Right kidney (tissue), 1 donor: ENCODE measurements around the gene QRICH2.
"Not testable (repeated sequence)": the region's sequence is repeated elsewhere in the genome, so short reads cannot be mapped to it uniquely, and the experiment has no call there.

ENCODE experiments used
- DNase-seq: peaks from one replicate; pipeline ENCODE4 v3.0.0-alpha.2; 2016

QRICH2 gene

DNA sequence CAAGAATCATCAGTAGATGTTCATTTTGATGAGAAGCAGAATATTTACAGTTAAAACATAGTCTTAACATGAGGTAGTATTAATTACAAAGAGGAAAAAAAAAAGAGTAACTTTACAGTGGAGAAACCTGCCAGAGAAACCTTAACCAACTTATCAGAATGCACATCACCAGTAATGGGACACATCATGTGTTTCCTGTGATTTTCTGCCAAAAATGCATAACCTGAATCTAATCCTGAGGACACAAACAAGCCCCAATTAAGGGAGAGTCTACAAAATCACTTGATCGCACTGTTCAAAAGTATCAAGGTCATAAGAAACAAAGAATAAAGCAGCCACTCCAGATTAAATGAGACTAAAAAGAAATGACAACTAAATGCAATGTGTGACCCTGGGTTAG, 18.2 kb upstream of the QRICH2 start:
- DNase-seq = no peak

DNA sequence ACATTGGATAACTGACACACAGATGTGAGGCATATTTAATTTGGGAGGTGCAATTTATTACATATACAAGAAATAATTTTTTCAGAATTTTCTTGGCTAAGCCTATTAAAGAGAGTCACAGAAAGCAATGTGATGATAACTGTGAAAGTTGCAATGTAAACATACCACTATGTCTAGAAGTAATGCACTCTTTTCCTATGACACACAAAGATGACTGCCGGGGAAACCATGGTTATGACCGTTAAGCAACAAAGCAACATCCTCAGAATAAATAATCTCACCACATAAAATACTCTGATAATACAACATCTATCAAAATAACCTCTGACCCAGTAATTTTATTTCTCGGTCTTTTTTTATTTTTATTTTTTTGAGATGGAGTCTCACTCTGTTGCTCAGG, 10.5 kb upstream of the QRICH2 start:
- DNase-seq = no peak

DNA sequence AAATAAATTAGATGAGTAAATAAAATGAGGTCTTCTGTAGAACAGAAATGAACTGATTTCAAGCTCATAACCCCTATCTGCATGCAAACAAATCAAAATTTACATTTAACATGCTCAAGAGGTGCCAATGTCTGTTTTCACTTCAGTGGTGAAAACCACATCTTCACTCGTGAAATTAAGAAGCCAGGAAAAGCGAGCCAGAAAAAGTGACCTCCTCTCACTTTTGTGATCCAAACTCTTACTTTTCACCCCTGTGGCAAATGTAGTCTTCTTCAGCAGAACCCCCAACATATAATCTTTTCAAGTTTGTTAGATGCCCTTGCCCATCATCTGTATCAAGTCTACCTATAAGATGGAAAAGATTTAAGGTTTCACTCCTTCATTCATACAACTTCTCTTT, 9.5 kb upstream of the QRICH2 start:
- DNase-seq = no peak

DNA sequence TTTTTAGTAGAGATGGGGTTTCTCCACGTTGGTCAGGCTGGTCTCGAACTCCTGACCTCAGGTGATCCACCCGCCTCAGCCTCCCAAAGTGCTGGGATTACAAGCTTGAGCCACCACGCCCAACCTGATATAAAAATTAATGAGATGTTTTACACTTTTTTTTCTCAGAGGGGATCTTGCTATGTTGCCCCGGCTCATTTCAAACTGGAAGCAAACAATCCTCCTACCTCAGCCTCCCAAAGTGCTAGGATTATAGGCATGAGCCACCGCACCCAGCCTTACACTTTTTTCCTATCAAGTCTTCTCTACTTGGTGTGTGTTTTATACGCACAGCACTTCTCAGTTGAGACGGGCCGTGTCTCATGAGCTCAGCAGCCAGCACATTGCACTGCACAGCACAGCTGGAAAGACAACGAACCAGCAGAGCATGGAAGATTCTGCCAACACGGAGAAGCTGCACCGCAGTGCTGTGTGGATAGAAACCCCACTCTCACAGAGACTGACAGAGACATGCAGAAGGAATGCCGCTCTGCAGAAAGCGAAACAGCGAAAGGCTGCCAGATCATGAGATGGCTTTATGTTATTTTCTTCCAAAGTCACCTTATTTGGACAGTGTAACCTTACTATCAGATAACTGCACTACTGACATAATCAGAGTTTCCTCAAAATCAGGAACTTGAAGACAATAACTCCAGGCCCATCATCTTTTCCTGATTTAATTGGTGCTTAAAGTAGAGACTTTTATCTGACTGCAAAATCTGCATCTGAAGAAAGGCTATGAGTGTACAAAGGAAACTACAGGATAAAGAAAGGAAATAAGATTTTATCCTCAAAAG, 6.5 kb upstream of the QRICH2 start:
- DNase-seq = no peak

DNA sequence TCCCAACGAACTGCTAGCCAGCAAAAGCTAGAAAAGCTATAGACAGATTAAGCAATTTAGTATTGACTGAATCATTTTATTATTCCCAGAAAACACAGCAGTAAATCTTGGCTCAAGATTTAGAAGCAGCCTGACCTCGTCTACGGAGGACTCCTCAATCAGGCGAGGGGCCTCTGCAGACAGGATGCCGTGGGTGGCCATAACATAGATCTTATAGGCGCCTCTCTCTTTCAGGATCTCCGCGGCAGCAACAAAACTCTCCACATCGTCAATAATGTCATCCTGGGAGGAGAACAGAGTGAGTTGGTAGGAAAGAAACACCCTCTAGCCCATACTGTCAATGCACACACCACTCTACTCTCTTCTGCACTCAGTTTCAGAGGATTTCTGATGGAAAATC, 4.7 kb upstream of the QRICH2 start:
- DNase-seq = no peak

DNA sequence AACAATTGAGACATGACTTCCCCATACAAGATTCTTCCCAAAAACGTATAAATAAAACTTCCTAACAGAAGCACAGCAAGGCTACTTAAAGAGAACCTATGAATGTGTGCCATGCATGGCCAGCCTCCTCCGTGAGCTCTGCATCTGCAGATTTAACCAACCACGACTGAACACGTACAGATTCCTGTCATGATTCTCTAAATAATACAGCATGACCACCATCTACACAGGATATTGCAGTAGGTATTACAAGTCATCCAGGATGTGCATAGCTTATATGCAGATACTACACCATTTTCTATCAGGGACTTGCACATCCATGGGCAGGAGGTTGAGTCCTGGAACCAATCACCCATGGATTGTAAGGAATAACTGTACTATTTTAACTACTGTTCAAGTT, 1.4 kb upstream of the QRICH2 start:
- no peak for DNase-seq

DNA sequence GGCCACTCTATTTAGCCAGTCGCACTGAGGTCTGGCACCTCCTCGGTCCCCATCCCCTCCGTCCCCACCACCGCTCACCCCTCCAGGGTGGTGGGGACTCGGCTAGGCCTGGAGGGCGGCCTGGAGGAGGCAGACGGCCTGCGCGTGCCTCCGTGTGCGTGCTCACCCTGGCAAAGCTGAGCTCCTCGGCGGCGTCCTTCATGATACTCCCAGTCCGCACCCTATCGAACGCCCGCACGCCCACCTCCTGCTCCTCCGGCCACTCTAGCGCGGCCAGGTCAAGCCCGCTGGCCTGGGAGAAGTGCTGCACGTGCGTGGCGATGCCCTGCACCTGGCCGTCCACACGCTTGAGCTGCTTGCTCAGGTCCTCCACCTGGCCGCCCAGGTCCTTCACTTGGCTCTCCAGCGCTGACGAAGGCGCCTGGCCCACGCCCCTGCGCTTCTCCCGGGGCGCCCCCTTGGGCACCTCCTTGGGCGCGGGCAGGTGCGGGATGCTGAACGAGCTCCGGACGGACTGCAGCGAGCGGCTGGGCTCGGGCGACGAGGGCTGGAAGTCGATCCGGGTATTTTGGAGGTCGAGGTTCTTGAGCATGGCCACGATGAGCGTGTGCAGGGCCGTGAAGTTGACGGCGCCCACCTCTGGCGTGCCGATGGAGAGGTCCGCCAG, 644 bp downstream of the QRICH2 start:
- no peak for DNase-seq

DNA sequence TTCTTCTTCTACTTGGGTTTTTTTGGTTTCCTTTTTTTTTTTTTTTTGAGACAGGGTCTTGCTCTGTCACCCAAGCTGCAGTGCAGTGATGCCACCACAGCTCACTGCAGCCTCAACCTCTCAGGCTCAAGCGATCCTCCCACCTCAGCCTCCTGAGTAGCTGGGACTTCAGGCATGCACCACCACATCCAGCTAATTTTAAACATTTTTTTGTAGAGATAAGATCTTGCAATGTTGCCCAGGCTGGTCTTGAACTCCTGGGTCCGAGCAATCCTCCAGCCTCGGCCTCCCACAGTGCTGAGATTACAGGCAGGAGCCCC, 3.0 kb downstream of the QRICH2 start:
- not testable (repeated sequence) for DNase-seq

DNA sequence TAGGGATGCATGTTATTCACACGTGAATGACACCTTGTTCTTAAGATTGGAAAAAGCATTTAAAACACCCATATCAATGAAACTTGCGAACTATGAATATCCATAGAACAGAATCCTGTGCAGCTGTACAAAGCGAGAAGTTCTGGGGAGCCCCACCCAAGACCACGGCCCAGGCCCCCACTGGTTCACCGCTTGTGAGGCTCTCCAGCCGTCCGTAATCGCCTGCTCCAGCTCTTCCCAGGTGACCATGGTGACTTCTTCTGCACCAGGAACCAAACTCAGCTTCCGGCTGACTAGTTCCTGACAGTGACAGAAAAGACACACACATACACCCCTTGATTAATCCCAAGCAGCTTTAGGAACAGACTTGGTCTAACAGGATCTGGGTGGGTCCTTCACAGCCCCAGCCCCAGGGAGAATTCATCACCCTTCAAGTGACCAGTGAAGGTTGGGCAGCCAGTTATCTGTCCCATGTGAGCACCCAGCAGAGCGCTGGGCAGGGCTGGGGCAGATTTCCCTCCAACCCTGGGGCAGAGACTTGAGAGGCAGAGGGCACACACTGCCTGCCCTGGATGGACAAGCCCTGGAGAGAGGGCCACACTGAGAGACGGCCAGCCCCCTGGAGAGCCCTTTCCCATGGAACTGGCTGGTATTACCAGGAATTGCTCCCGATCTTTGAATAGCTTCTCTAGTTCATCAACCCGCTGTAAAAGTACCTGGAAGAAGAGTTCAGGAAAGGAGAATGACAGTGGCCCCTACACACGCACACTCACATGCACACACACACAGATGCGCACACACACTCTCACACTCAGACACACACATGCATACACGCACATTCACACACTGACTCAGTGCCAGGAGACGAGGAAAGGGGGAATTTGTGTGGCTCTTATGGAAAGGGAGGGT, 3.6 kb downstream of the QRICH2 start:
- no peak for DNase-seq

DNA sequence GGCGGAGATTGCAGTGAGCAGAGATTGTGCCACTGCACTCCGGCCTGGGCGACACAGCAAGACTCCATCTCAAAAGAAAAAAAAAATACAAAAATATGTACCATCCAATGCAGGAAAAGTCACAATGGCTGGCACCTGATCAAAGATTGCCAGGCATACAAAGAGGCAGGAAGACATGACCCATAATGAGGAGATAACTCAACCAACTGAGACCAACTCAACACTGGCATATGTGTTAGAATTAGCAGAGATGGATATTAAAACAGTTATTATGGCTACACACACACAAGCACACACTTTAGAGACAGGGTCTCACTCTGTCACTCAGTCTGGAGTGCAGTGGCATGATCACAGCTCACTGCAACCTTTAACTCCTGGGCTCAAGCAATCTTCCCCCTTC, 10.6 kb downstream of the QRICH2 start:
- no peak for DNase-seq

DNA sequence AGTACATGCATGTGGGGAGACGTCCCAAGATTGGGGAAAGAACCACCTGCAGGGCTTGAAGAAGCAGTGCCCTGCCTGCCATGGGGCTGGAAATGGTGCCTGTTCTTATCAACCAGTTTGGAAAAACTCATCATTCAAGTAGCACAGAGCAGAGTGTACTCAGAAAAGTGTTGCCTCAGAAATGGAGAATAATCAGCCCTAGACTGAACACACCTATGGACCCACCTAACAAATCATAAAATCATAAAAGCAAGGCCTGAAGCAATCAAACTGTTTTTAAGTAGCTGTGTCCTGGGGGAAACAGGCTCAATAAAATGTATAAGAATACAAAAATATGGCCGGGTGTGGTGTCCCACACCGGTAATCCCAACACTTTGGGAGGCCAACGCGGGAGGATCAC, 11.2 kb downstream of the QRICH2 start:
- DNase-seq = no peak

DNA sequence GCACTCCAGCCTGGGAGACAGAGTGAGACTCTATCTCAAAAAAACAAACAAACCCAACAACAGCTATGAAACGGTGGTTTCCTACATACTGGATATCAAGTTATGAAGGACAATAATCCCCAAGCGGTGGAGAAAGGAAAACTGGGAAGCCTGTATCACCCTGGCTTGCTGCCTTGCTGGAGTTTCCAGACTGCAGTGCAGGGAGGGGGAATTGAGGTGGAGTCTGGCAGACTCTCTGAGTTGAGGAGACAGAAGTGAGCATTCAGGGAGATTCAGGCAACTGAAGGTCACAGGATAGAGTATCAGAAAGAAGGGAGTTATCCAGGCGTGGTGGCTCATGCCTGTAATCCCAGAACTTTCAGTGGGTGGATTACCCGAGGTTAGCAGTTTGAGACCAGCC, 11.9 kb downstream of the QRICH2 start:
- DNase-seq = no peak

DNA sequence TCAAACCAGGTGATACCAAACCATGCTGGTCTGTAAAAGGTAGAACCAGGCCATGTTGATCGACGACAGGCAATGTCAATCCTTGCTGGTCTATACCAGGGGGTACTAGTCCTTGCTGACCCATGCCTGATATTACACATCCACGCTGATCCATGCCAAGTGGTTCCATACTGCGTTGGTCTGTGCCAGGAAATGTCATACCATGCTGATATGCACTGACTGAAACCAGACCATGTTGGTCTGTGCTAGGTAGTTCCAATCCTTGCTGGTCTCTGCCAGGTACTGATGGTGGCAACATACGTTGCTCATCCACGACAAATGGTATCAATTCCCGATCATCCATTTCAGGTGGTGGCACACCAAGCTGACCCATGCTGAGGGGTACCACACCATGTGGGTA, 15.0 kb downstream of the QRICH2 start:
- DNase-seq = no peak

DNA sequence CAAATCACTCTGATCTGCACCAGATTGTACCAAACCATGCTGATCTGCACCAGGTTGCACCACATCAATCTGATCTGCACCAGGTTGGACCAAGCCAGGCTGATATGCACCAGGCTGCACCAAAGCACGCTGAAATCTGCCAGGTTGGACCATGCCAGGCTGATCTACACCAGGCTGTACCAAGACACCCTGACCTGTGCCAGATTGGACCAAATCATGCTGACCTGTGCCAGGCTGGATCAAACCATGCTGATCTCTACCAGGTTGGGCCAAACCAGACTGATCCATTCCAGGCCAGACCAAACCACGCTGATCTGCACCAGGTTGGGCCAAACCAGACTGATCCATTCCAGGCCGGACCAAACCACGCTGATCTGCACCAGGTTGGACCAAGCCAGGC, 15.5 kb downstream of the QRICH2 start:
- no peak for DNase-seq

DNA sequence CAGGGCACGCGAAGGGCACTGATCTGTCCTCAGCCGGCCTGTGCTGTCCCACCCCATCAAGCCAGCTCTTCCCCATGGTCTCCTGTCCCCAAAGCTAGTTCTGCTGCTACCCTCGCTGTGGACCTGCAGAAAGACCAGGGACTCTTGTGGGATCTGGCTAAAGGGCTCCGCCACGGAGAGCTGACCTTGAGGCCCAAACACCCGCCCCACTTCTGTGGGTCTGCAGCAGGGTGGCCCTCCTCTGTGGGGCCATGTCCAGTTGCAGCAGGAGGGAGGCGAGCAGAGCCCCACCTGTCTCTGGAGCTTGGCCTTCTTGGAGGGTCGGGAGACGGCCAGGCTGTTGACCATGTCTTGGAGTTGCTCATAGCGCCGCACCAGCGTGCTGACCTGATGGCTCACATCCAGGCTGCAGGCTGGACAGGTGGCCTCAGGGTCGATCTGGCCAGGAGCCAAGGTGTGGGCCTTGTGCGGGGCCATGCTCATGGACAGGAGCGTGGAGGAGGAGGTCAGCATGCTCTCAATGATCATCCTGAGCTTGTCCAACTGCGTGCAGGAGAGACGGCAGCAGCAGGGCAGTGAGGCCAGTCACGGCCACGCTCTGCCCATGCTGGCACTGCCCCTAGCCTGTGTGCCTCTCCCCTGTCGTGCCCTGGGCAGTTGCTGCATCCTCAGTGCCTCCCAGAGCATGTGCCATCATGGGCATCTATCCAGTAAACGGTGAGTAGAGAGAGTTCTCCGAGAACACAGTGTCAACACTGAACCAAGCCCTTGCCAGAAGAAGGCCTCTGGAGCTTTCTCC, 26.3 kb downstream of the QRICH2 start:
- DNase-seq = no peak

DNA sequence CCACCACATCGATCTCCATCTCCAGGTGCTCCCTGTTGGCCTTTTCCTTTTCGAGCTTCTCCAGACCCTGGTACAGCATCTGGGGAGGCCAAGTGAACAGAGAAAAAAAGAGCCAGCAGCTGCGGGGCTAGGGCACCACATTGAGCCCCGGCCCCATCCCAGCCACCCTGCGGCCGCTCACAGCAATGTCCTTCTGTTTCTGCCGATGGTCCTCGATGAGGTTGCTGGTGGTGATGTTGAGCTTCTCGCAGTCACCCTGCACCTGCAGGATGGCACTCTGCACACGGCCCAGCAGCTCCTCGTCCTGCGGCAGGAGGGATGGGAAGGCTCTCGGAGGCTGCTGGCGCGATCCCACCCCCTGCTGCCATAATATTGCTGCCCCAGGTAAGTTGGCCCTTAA, 27.4 kb downstream of the QRICH2 start:
- DNase-seq = no peak

DNA sequence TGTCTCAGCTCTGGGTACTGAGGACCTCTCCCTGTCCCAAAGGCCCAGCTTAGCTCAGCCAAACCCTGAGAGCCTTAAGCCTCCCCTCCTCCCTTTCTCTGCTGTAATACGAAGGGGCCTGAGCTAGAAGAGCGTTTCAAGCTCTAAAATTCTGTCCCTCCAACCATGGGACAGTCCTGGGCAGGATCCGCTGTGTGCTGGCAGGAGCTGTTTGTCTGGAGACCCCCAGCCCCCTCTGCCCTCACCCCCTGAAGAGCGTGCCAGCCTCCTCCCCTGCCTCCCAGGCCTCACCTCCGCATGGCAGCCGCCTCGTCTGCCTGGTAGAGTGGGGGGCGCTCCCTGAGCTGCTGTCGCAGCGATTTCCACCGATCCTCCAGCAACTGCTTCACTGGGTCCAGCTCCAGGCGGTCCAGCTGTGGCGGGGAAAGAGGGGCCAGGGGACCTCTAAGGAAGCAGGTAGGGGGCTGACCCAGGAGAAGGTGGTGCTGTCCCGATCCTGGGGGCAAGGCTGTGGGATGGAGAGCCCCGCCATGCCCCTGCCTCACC, 28.3 kb downstream of the QRICH2 start:
- DNase-seq = no peak

DNA sequence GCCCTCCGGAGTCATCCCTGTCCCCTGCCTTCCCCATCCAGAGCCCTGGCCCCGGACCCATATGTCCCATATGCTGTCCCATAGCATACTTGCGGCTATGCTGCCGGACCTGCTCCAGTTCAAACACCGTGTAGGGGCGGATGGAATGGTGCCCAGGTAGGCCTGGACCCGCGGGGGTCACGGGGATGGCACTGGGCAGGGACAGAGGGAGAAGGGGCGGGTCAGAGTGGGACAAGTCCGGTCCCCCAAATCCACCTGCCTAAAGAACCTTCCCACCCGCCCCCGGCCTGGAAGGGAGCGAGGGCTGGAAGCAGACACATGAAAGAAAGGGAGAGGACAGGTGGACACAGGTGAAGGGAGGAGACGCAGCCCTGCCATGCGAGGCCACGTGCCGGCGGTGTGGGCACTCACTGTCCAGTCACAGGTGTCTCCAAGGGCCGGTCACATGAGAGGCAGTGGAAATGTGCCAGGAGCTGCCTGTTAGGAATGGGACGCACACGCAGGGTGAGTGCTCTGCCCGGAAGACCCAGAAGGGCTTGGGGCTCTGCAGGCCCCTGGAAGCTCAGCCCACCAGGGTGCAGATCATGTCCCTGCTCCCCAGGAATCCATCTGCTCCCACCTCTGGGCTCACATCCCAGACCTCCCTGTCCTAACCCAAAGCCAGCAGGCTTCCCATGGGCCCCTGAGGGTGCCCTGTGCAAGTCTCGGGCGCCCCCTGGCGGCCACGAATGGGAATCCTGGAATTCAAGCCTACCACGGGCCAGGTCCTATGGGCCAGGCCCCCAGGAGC, 28.9 kb downstream of the QRICH2 start:
- peak; percentile 71 for DNase-seq

DNA sequence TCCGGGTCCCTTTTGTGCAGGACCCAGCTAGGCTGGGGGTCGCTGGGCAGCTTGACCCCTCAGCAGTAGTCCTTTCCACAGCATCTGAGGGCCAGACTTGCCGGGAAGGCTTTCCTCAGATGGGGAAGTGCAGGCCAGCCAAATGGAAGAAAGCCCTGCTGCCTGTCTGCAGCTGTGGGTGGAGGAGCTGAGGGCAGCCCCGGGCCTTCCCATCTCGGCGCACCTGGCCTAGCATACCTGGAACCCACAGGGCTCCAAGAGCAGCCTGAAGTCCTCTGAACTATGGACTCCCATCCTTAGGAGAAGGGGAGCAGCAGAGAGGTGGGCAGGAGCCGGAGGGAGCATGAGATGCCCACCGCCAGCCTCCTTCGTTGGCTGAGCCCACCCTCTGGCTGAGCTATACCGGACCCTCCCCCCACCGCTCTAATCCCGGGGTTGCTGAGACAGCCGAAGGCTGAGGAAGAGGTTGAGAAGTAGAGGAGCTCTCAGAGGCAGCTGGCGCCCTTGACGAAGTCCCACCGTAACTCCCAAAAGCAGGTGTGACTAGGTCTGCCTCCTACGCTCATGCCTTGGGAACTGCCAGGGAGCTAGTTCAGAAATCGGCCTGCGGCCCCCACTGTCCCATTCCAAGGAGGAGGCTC, 29.7 kb downstream of the QRICH2 start:
- no peak for DNase-seq
